ENCODE results near the gene CMTM6.

DNA sequence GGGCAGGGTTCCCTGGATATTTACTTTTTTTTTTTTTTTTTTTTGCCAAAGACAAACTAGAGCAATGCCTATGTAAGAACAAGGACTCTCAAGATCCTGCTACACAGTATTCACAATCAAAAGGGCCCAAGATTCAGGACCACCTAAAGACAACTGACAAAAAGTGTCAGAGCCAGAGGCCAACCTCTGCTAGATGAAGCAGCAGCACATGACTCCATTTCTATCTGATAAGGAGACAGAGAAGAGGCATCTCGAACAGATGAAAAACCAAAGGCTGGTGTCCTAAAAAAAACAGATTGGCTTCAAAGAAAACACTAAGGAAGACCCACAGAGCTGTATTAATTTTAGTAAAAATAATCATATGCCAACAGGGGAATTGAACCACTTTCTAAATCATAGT, 20.0 kb downstream of the CMTM6 start:
- TF ChIP-seq, protein P1, sequence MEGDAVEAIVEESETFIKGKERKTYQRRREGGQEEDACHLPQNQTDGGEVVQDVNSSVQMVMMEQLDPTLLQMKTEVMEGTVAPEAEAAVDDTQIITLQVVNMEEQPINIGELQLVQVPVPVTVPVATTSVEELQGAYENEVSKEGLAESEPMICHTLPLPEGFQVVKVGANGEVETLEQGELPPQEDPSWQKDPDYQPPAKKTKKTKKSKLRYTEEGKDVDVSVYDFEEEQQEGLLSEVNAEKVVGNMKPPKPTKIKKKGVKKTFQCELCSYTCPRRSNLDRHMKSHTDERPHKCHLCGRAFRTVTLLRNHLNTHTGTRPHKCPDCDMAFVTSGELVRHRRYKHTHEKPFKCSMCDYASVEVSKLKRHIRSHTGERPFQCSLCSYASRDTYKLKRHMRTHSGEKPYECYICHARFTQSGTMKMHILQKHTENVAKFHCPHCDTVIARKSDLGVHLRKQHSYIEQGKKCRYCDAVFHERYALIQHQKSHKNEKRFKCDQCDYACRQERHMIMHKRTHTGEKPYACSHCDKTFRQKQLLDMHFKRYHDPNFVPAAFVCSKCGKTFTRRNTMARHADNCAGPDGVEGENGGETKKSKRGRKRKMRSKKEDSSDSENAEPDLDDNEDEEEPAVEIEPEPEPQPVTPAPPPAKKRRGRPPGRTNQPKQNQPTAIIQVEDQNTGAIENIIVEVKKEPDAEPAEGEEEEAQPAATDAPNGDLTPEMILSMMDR (IDR thresholded peaks at IDR 0.05; ENCODE audit: low read length) = no peak
- no peak for TF ChIP-seq EZH2 (IDR thresholded peaks at IDR 0.05; ENCODE audit: borderline replicate concordance, low read length)
